Lower leg skin (tissue), 4 donors: ENCODE data around the gene DPYSL3. TPM values are rescaled to one million over a fixed set of nuclear protein-coding genes. Genes with fewer than 3 reads are reported as not detected.

Source experiments
- DNase-seq, 2 donors: peaks; one replicate each; pipeline ENCODE4 v3.0.0-alpha.2; 2019; ENCODE audit warnings: low spot score in 2 of 2
- H3K4me3 ChIP-seq: fragments of 200-600 bp; sonication (generic); 2 replicates; pipeline ENCODE4 v1.5.1; 2017; ENCODE audit warnings: mild to moderate bottlenecking, low read depth; ENCODE audit not compliant: poor library complexity, severe bottlenecking
- CTCF ChIP-seq, 3 donors: fragments of 450-650 bp; IDR thresholded peaks; one replicate each; pipeline ENCODE4 v1.5.1; 2016; ENCODE audit warnings: antibody characterized with exemption in 3 of 3, mild to moderate bottlenecking in 3 of 3, moderate library complexity in 2 of 3
- POLR2A ChIP-seq, 2 donors: fragments of 450-650 bp; IDR thresholded peaks; one replicate each; pipeline ENCODE4 v1.6.1; 2016 to 2017; ENCODE audit warnings: antibody characterized with exemption in 2 of 2, mild to moderate bottlenecking in 1 of 2, moderate library complexity in 1 of 2
- WGBS, 2 donors: methylation state at CpG; one replicate each; pipeline ENCODE4 v1.1.5; 2018; 5-methylcytosine and 5-hydroxymethylcytosine counted together
- intact Hi-C: fragments of 100-400 bp; cut with DNase I; formaldehyde crosslinking; loops from one replicate; pipeline ENCODE4 v1.15.0; 2023; ENCODE audit warnings: low total_unique reads
- total RNA-seq, 4 donors: library from RNA; depleted of rRNA; stranded (reverse); fragments of >200 nt; gene quantifications; one replicate each; pipeline ENCODE4 v1.1.0, GENCODE V29; 2016

The DPYSL3 gene
- total RNA-seq, 4 donors from 2014 or later = 7.1 to 32.2 (median 11.0) TPM

DNA sequence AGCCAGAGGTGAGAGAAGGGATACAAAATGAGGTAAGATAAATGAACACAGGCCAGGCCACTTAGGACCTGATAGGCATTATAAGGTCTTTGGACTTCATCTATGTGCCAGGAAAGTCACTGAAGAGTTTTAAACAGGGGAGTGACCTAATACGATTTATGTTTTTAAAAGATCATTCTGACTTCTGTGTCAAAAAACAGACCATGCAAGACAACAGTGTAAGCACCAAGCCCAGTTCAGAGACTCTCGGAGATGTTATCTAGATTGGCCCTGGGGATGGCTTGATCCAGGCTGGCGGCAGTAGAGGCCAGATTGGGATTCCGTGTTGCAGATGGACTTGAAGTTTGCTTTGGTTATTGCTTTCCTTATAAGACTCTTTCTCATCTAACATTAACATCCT lies 43.0 kb upstream of the DPYSL3 start:
- no peak for TF ChIP-seq CTCF (IDR thresholded peaks at IDR 0.05)
- no peak for TF ChIP-seq POLR2A (IDR thresholded peaks at IDR 0.05)
- WGBS, 2 donors = 66 to 81% methylated on average over 4 of the region's 4 CpGs
- intact Hi-C loops = no loop called here
- no peak overlapping the region for H3K4me3 ChIP-seq
- DNase-seq = no peak

DNA sequence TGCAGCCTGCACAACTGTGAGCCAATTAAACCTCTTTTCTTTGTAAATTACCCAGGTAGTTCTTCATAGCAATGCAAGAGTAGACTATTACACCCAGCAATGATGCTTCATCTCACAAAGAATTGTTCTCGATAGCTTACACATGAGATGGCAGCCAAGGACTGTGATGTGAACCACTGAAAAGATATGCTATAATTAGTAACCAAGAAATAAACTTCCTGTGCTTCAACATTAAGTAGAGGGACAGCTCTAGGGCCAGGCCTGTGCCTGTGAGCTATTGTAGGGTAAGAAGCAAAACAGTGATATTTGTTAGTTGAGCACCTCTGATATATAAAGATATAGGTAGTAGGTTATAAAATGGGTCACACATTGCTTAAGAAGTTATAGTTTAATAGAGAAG lies 41.8 kb upstream of the DPYSL3 start:
- 72 to 78% methylated on average over 1 of the region's 1 CpG for WGBS, 2 donors
- no peak for DNase-seq
- no peak overlapping the region for H3K4me3 ChIP-seq
- intact Hi-C loops = no loop called here
- TF ChIP-seq CTCF (IDR thresholded peaks at IDR 0.05) (no peak), POLR2A (IDR thresholded peaks at IDR 0.05) (no peak)

DNA sequence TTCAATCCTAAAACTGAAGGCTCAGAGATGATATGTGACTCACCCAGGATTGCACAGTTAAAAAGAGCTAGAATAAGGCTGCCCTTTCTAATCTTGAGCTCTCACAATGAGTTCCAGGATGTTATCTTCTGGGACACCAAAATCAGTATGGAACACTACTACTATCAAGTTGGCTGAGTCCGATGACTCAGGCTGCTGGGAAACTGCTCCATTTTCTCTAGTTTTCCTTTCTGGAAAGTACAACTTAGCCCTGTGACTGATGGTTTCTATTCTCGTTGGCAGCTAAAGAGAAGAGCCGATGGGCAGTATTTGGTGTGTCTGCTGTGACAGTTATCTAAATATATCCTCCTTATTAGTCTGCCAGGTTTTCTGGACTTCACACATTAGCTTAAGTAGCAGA lies 37.9 kb upstream of the DPYSL3 start:
- no peak for TF ChIP-seq CTCF (IDR thresholded peaks at IDR 0.05)
- TF ChIP-seq POLR2A (IDR thresholded peaks at IDR 0.05) = no peak
- intact Hi-C loops = no loop called here
- DNase-seq = no peak
- 55 to 58% methylated on average over 3 of the region's 3 CpGs for WGBS, 2 donors
- H3K4me3 ChIP-seq = no peak overlapping the region

DNA sequence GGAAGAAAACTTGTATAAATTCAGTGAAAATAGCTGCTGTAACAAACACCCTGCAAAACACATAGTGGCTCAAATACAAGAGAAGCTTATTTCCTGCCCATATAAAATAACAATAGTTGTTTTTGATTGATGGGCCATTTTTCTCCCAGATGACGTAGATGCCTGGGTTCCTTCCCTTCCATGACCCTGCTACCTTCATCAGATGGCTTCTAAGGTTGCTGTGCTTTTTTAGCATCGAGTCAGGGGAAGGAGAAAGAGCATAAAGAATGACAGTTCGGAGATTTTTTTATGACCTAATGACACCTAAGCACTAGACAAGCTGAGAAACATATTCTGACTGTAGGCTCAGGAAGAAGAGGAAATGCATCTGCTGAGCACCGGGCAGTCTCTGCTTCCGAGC lies 34.7 kb upstream of the DPYSL3 start:
- TF ChIP-seq POLR2A (IDR thresholded peaks at IDR 0.05) (no peak), CTCF (IDR thresholded peaks at IDR 0.05) (no peak)
- intact Hi-C loops = no loop called here
- DNase-seq = no peak
- H3K4me3 ChIP-seq = no peak overlapping the region
- 66 to 75% methylated on average over 5 of the region's 5 CpGs for WGBS, 2 donors

DNA sequence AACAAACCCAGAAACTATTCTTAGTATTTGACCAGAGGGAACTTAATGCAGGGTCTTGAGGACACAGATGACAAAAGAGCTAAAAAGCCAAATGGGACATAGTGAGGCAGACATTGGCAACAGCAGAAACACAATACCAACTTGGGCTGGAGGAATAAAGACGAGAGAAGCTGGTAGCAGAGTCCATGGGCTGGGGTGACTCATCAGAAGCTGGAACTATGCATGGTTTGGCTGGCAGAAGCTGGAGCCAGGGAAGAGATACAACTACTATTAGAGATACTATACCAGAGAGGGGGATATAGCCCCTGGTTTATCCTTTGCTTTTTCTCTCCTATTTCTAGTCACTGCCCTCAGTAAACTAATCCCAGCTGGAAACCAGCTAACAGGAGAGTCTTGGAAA lies 29.2 kb upstream of the DPYSL3 start:
- intact Hi-C loops = no loop called here
- no peak overlapping the region for H3K4me3 ChIP-seq
- no peak for DNase-seq
- no peak for TF ChIP-seq CTCF (IDR thresholded peaks at IDR 0.05)
- TF ChIP-seq POLR2A (IDR thresholded peaks at IDR 0.05) = no peak
- WGBS, 2 donors = 7 to 29% methylated on average over 1 of the region's 1 CpG

GRCh38 chr5:147538236-147538635 lies 28.4 kb upstream of the DPYSL3 start:
- no peak overlapping the region for H3K4me3 ChIP-seq
- DNase-seq = no peak
- intact Hi-C loops = no loop called here
- TF ChIP-seq CTCF (IDR thresholded peaks at IDR 0.05) = no peak
- TF ChIP-seq POLR2A (IDR thresholded peaks at IDR 0.05) = no peak
- 96 to 97% methylated on average over 1 of the region's 1 CpG for WGBS, 2 donors
